Ovary (tissue), 9 donors: ENCODE measurements around the gene CNOT1. TPM values are rescaled to one million over a fixed set of nuclear protein-coding genes. Genes with fewer than 3 reads are reported as not detected.

ENCODE experiments used
- DNase-seq, 5 donors: peaks; one replicate each; pipeline ENCODE4 v3.0.0-alpha.2; 2019 to 2020
- H3K27ac ChIP-seq, 2 donors: fragments of 200-600 bp; one replicate each; pipeline versions ENCODE4 v1.5.1 to v1.8.0; 2019 to 2022
- H3K27me3 ChIP-seq: fragments of 200-600 bp; one replicate; pipeline ENCODE4 v1.8.0; 2022
- H3K36me3 ChIP-seq: fragments of 200-600 bp; sonication (generic); one replicate; pipeline ENCODE4 v1.5.1; 2019
- H3K4me1 ChIP-seq: one replicate; pipeline ENCODE4 v1.8.1; 2013; ENCODE audit warnings: mild to moderate bottlenecking, moderate library complexity; ENCODE audit not compliant: insufficient read depth
- H3K4me3 ChIP-seq: fragments of 200-600 bp; sonication (generic); one replicate; pipeline ENCODE4 v1.5.1; 2017
- H3K9me3 ChIP-seq, 2 donors: fragments of 200-600 bp in 1 of 2; sonication (generic) in 1 of 2; one replicate each; pipeline versions ENCODE4 v1.5.1 to v1.8.1; 2013 to 2019; ENCODE audit warnings: mild to moderate bottlenecking in 1 of 2, moderate library complexity in 1 of 2
- CTCF ChIP-seq, 3 donors: fragments of 450-650 bp in 2 of 3; fragments of 200-600 bp in 1 of 3; IDR thresholded peaks; one replicate each; pipeline versions ENCODE4 v1.5.1 to v1.8.0; 2016 to 2022; ENCODE audit warnings: antibody characterized with exemption in 3 of 3, mild to moderate bottlenecking in 1 of 3
- EP300 ChIP-seq: sonication (generic); formaldehyde crosslinking; IDR thresholded peaks from one replicate; pipeline ENCODE4 v1.6.1; 2017; ENCODE audit warnings: antibody characterized with exemption
- POLR2A ChIP-seq: fragments of 450-650 bp; IDR thresholded peaks from one replicate; pipeline ENCODE4 v1.6.1; 2017; ENCODE audit warnings: antibody characterized with exemption, mild to moderate bottlenecking, moderate library complexity
- WGBS, 3 donors: extraction: QIAGEN DNeasy Blood & Tissue Kit in 1 of 3; methylation state at CpG; one replicate each; pipeline versions ENCODE4 v1.1.5 to v1.1.7; 2013 to 2017; 5-methylcytosine and 5-hydroxymethylcytosine counted together
- intact Hi-C, 4 donors: fragments of 100-400 bp; cut with DNase I; formaldehyde crosslinking; loops; one replicate each; pipeline versions ENCODE4 v1.11.0 to v1.15.1; 2022 to 2023
- polyA plus RNA-seq, 2 donors: library from polyadenylated mRNA; stranded (reverse); fragments of 200-250 nt in 1 of 2; fragments of 350-450 nt in 1 of 2; fragmentation: Illumina TruSeq in 1 of 2; extraction: RNeasy Lipid Tissue Mini Kit (QIAGEN cat#74804) in 1 of 2; gene quantifications; one replicate each; pipeline ENCODE4 v1.2.3, GENCODE V29; 2013 to 2014
- total RNA-seq, 7 donors: library from RNA; depleted of rRNA in 2 of 7; stranded (reverse); fragments of >200 nt in 2 of 7; fragmentation: NEBNext Ultra II Directional in 3 of 7; extraction: Animal tissue kit (Norgen Biotek cat#: 25700) in 3 of 7; gene quantifications; one replicate each; pipeline versions ENCODE4 v1.1.0 to v1.2.4, GENCODE V29; 2016 to 2023
- donor health status: DM: no; HTN: no; CAD: no; lungs with moderate emphysema.
- donor health status: DM: no; HTN: no; CAD: no.
- donor health status: Bipolar disorder and iron deficiency.
- donor health status: DM: yes; HTN: yes; CAD: no.
- donor health status: DM: no; HTN: no; CAD: no.
- donor health status: DM: yes; HTN: yes; CAD: no.

Gene CNOT1
- total and polyA plus RNA-seq, 9 donors = 63.8 to 145 (median 111) TPM

- intact Hi-C loops = no loop called here
- DNase-seq = no peak
- 92 to 93% (median 92%) methylated on average over 14 of the region's 14 CpGs for WGBS, 3 donors
- Histone ChIP-seq H3K4me1 (no peaks in the 10 kb centered on the region), H3K27me3 (no peaks in the 10 kb centered on the region), H3K36me3 (no peaks in the 10 kb centered on the region), H3K9me3 (no peaks in the 10 kb centered on the region), H3K27ac (no peak overlapping the region), H3K4me3 (no peak overlapping the region)
- no peak for TF ChIP-seq EP300
- no peak for TF ChIP-seq CTCF (IDR thresholded peaks at IDR 0.05)
- no peak for TF ChIP-seq POLR2A
Measured at GRCh38 chr16:58533751-58534470, 95.7 kb downstream of the CNOT1 start.

GRCh38 chr16:58532414-58532813, 97.2 kb downstream of the CNOT1 start:
- TF ChIP-seq POLR2A (no peak), EP300 (no peak), CTCF (IDR thresholded peaks at IDR 0.05) (no peak)
- no peaks in the 10 kb centered on the region for H3K9me3 ChIP-seq
- no peak overlapping the region for H3K27ac ChIP-seq
- H3K36me3 ChIP-seq = no peaks in the 10 kb centered on the region
- DNase-seq = no peak
- 78 to 86% (median 85%) methylated on average over 3 of the region's 3 CpGs for WGBS, 3 donors
- H3K27me3 ChIP-seq = no peaks in the 10 kb centered on the region
- no peak overlapping the region for H3K4me3 ChIP-seq
- no peaks in the 10 kb centered on the region for H3K4me1 ChIP-seq
- intact Hi-C loops = no loop called here

- no peaks in the 10 kb centered on the region for H3K9me3 ChIP-seq
- no peak overlapping the region for H3K27ac ChIP-seq
- H3K4me3 ChIP-seq = no peak overlapping the region
- TF ChIP-seq CTCF (IDR thresholded peaks at IDR 0.05) = no peak
- no peak for TF ChIP-seq POLR2A
- TF ChIP-seq EP300 = no peak
- no peak for DNase-seq
- intact Hi-C loops = no loop called here
- H3K4me1 ChIP-seq = no peaks in the 10 kb centered on the region
- H3K36me3 ChIP-seq = no peaks in the 10 kb centered on the region
- WGBS, 3 donors = 89 to 95% (median 89%) methylated on average over 5 of the region's 5 CpGs
- no peaks in the 10 kb centered on the region for H3K27me3 ChIP-seq
Measured at GRCh38 chr16:58530179-58530578, 99.4 kb downstream of the CNOT1 start.

GRCh38 chr16:58519707-58520106, 109.9 kb downstream of the CNOT1 start:
- Histone ChIP-seq H3K4me3 (no peak overlapping the region), H3K27ac (no peak overlapping the region), H3K36me3 (no peaks in the 10 kb centered on the region), H3K27me3 (no peaks in the 10 kb centered on the region), H3K4me1 (peaks cover 3% of the 10 kb centered on the region), H3K9me3 (no peaks in the 10 kb centered on the region)
- intact Hi-C loops = loop anchor here in 2 of 4 donors (10.0 kb wide), 2 partner anchors 105 to 115 kb away; partner anchors contain the start of gene CNOT1 (in 1 of the 2)
- no peak for DNase-seq
- TF ChIP-seq CTCF (IDR thresholded peaks at IDR 0.05) = no peak
- TF ChIP-seq EP300 = no peak
